Neural progenitor cell (in vitro differentiated cells): ENCODE measurements around the gene DIDO1.

Experiments used
- CTCF ChIP-seq: fragments of 200-600 bp; sonication (generic); IDR thresholded peaks from 2 replicates; pipeline ENCODE4 v1.5.1; 2017; ENCODE audit warnings: antibody characterized with exemption, mild to moderate bottlenecking
- EZH2phosphoT487 ChIP-seq: fragments of 200-600 bp; sonication (generic); IDR thresholded peaks from 2 replicates; pipeline ENCODE4 v1.6.1; 2017; ENCODE audit warnings: antibody characterized with exemption

GRCh38 chr20:62949153-62949821 is 23.0 kb upstream of the DIDO1 start:
- TF ChIP-seq EZH2phosphoT487 = no peak
- TF ChIP-seq CTCF = no peak
